ENCODE measurements around the gene GSTM2.

- no peak for TF ChIP-seq CTCF (conservative IDR thresholded peaks at IDR 0.05; ENCODE audit: low read length)
- no peak for TF ChIP-seq EZH2phosphoT487 (IDR thresholded peaks at IDR 0.05; ENCODE audit: borderline replicate concordance, low read depth, low read length)
Measured at GRCh38 chr1:109722908-109723691, 55.2 kb downstream of the GSTM2 start.
